GM04503 (cell line): ENCODE data around the gene UAP1L1.

Experiments used
- DNase-seq: peaks from one replicate; pipeline ENCODE4 v3.0.0-alpha.2; 2012; ENCODE audit warnings: low read depth

UAP1L1 gene

DNA sequence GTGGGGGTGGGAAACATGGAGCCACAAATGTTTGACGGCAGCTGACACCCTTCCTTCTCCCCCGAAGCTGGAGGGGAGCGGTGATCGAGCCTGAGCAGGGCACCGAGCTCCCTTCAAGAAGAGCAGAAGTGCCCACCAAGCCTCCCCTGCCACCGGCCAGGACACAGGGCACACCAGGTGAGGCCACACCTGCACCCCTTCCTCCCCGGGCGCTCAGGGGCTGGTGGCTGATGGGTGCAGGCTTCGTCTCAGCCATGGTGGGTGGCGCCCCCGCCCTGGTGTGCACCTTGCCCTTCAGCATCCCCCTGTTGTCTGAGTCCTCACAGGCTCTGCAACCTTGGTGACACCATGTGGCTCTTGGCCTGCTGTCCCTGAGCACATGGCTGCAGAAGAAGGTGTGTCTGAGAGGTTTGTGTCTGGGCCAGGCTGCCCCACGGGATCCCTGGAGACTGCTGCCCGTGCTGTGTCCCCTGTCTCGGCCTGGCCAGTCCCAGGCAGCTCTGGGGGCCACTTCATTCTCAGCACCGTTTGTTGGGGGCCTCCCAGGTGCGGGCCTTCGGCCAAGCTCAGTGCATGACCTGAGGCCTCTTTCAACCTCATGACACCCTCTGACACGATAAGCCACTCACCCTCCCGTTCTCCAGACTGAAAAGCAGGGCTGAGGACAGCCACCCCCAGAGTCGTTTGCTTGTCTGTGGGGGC lies 20.6 kb downstream of the UAP1L1 start:
- DNase-seq: no peak

DNA sequence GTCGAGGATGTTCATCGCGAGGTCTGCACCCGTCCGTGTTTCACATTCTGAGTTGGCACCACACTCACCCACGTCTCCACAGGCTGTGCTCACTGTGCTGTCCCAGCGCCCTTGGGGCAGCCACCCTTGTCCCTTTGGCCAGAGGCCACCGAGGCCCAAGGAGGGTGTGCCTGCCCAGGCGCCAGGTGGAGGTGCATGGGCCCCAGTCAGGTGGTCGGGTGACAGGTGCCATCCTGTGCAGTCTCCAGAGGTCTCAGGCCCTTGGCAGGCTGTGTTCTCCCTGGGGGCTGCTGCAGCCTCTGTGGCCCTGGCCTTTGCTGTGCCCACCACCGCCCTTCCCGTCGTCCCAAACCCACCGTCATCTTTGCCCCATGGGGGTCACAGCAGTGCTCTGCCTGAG lies 21.9 kb downstream of the UAP1L1 start:
- DNase-seq: no peak

DNA sequence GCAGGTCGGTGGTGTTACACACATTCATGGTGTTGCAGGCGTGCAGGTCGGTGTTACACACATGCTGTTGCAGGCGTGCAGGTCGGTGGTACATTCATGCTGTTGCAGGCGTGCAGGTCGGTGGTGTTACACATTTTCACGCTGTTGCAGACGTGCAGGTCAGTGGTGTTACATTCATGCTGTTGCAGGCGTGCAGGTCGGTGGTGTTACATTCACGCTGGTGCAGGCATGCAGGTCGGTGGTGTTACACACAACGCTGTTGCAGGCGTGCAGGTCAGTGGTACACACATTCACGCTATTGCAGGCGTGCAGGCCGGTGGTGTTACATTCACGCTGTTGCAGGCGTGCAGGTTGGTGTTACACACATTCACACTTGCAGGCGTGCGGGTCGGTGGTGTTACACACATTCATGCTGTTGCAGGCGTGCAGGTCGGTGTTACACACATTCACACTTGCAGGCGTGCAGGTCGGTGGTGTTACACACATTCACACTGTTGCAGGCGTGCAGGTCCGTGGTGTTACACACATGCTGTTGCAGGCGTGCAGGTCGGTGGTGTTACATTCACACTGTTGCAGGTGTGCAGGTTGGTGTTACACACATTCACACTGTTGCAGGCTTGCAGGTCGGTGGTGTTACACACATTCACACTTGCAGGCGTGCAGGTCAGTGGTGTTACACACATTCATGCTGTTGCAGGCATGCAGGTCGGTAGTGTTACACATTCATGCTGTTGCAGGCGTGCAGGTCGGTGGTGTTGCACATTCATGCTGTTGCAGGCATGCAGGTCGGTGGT lies 26.1 kb downstream of the UAP1L1 start:
- no peak for DNase-seq

DNA sequence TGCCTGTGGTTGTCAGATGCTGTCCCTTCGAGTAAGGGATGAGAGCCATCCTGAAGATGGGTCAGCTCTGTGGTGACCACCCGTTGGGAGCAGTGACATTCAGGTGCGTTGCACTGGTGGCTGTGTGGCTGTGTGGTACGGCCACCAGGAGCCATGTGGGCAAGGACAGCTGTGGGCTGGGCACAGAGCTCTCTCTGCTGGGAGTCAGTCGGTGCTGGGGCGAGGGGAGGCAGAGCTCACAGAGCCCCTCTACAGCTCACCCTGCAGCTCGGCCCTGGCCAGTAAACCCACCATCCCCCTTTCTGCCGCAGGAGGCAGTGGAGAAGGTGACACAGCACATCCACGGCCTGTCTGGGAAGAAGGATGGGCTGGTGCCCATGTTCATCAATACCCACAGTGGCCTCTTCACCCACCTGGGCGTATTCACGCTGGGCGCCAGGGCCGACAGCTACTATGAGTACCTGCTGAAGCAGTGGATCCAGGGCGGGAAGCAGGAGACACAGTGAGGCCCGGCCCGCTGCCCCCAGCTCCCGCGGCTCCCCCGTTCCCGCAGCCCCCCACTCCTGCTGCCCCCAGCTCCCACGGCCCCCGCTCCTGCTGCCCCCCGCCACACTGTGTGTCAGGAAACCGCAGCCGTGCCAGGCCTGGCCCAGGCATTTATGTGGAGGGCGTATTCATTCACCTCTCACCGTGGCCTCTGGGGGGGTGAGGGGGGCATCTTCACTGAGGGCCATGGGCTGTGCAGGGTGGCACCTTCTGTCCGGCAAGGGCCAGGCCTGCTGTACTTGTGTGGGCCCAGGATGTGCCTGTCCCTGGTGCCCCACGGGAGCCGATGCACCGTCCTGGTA lies 28.7 kb downstream of the UAP1L1 start:
- DNase-seq: no peak

DNA sequence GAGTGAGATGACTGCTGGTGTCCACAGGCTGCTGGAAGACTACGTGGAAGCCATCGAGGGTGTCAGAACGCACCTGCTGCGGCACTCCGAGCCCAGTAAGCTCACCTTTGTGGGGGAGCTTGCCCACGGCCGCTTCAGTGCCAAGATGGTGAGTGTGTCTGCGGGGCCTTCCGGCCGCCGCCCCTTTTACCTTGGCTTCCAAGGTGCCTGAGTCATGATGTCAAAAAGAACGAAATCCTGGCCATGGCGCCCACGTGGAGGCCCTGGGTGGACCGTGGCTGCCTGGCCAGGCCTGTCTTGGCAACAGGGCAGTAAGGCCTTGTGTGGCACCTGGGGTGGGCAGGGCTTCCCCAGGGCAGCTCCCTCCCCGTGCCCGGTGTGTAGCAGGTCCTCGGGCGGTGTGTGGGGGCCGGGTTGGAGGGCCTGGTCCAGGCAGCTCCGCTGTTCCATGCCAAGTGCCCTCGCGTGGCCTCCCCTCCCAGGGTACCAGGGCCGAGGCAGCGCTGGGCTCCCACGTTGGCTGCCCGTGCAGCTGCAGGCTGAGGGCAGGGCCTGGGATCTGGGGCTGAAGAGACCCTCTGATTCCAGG lies 29.4 kb downstream of the UAP1L1 start:
- no peak for DNase-seq

DNA sequence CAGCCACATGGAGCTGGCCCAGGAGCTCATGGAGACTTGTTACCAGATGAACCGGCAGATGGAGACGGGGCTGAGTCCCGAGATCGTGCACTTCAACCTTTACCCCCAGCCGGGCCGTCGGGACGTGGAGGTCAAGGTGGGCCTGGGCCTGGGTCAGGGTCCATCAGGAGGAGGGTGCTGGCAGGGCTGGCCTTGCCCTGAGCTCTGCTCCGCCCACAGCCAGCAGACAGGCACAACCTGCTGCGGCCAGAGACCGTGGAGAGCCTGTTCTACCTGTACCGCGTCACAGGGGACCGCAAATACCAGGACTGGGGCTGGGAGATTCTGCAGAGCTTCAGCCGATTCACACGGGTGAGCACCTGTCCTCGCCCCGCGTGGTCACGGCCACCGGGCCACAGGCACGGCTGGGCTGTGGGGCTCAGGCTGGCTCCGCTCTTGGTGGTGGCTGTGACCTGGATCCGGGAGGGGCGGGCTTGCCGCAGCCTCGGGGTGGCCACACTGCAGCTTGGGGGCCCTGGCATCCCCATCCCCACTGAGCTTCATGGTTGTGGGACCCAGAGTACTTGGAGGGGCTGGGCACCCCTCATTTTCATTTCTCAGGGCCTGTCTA lies 30.1 kb downstream of the UAP1L1 start:
- DNase-seq: no peak

DNA sequence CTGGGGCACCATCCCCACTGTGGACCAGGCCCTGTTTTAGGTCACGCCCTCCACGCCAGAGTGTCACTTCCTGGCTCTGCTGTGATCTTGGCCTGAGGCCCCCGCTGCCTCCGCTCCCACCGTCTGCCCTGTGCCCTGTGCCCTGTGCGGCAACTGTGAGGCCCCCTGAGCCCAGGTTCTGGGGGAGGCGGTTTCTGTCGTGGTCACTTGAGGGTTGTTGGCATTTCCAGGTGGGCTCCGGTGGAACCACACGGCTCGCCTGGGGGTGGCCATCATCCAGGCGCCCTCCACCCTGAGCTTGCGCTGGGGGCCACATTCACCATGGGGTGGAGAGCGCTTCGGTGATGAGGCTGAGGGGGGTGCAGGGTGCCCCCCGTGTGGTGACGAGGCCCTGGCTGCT lies 30.7 kb downstream of the UAP1L1 start:
- no peak for DNase-seq

DNA sequence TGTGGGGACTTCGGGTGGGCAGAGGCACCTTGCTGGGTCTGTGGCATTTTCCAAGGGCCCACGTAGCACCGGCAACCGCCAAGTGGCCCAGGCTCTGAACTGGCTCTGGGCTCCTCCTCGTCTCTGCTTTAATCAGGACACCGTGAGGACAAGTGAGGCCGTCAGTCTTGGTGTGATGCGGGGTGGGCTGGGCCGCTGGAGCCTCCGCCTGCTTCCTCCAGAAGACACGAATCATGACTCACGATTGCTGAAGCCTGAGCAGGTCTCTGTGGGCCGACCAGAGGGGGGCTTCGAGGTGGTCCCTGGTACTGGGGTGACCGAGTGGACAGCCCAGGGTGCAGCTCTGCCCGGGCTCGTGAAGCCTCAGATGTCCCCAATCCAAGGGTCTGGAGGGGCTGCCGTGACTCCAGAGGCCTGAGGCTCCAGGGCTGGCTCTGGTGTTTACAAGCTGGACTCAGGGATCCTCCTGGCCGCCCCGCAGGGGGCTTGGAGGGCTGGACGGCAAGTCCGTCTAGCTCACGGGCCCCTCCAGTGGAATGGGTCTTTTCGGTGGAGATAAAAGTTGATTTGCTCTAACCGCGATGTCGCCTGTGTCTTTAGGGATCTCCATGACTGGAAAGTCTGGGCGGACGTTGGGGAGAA lies 31.4 kb downstream of the UAP1L1 start:
- no peak for DNase-seq

DNA sequence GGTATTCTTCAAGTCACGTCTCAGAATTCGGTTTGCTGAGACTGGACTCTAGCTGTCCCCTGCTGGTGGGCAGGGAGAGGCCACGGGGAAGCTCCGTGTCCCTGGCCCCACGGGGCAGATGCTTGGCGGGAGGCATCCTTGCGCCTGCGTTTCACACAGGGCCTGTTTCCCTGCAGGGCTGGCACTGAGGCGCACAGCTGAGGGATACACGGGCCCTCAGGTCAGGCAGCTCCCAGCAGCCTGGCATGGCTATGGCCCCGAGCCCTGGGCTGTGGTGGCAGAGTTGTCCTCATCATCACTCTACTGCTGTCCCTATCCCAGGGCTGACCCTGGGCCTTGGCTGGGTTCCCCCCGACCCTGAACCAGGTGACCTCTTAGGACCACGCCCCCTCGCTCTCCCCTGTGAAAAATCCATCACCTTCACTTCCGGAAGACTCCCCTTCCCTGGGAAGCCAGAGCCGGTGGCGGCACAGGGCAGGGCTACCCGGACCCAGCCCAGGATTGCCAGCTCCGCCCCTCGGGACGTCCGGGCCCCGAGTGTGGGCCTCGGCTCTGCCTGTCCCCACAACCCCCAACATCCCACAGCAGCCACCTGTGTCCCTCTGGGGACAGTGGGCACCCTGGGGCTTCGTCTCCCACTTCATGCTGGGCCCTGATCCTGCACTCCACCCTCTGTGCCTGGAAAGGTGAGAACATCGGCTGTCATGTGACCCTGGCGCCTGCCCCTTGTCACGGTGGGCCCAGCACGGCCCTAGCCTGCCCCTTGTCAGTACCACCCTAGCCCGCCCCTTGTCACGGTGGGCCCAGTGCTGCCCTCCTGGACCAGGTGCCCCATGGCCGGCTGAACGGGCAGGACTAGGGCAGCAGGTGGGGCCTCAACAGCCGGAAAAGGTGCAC lies 32.2 kb downstream of the UAP1L1 start:
- DNase-seq: no peak

DNA sequence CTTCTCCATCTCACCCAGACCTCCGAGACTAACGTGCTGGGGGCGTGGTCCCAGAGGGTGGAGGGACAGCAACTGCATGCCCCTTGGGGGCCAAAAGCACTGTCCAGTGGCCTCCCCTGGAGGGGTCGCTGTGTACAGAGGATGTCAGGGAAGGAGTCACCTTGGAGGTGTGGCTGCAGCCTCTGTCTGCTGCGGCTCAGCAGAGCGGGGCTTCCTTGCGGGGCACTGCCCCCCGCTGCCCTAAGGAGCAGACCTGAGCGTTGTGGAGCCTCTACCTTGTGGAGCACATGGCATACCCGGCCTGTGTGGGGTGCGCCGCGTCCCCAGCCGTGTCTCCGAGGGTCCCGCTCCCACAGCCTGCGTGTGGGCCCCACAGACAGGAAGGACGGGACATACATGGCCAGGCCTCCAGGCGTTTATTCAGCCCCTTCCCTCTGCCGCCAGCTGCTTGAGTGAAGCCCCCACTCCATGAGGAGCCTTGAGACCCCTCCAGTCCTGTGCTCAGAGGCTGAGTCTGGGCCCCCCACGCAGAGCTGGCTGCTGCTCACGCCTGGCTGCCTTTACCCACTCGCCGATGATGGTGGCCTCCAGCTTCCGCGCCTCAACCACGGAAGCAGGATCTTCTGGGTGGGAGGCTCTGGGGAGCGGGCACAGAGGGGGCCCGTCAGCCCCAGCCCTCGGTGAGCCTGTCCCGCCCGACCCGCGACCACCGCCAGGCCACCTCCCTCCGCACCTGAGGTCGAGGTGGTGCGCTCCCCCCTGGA lies 33.0 kb downstream of the UAP1L1 start:
- no peak for DNase-seq

DNA sequence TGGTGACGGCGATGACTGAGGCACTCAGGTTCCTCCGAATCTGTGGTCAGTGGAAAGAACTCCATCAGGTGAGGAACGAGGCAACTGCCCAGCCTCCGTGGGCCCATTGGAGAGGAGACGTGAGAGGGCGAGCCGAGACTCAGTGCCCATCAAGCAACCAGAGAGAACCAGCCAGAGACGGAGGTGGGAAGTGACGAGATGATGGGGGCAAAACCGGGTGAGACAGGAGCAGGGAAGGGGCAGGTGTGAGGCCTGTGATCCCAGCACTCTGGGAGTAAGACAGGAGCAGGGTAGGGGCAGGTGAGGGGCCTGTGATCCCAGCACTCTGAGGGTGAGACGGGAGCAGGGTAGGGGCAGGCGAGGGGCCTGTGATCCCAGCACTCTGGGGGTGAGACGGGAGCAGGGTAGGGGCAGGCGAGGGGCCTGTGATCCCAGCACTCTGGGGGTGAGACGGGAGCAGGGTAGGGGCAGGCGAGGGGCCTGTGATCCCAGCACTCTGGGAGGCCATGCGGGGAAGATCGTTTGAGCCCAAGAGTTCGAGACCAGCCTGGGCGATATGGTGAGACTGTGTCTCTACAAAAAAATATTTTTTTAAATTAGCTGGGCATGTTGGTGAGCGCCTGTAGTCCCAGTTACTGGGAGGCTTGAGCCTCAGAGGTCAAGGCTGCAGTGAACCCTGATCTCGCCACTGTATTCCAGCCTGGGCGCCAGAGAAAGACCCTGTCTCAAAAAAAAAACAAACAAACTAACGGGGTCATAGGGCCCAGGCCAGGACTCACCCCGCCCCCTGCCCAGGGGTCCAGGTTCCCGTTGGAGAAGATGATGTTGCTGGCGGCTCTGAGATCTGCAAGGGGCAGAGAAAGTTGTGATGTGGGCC lies 33.8 kb downstream of the UAP1L1 start:
- DNase-seq: no peak

DNA sequence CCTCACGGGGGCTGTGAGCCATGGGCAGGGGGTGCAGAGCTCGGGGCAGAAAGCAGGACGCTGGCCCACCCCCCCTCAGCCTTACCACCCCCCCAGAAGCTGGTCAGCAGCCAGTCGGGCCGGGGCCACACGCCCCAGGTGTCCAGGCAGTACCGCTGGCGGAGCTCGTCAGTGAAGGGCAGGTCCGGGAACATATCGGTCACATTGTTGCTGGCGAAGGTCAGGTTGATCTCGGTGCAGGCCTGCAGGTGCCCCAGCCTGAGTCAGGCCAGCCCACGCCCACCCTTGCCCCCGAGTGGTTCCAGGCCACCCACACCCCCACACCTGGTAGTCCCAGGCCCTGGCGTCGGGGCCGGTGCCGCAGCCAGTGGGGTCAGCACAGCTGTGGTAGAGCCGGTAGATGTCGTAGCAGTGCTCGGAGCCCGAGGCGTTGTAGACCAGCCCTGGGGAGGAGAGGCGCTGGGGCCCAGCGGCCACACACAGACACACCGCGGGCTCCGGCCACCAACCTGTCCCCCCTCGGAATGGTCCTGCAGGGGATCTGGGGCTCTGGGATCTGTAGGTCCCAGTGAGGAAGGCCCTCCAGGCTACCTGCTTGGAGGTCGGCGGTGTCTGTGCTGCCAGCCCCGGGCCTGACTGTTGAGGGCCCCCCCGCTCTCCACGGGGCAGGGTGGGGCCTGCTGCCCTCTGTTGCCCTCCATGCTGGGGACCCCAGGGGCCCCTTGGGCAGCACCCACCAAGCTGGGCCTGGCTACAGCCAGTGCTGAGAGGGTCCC lies 34.7 kb downstream of the UAP1L1 start:
- DNase-seq: no peak

DNA sequence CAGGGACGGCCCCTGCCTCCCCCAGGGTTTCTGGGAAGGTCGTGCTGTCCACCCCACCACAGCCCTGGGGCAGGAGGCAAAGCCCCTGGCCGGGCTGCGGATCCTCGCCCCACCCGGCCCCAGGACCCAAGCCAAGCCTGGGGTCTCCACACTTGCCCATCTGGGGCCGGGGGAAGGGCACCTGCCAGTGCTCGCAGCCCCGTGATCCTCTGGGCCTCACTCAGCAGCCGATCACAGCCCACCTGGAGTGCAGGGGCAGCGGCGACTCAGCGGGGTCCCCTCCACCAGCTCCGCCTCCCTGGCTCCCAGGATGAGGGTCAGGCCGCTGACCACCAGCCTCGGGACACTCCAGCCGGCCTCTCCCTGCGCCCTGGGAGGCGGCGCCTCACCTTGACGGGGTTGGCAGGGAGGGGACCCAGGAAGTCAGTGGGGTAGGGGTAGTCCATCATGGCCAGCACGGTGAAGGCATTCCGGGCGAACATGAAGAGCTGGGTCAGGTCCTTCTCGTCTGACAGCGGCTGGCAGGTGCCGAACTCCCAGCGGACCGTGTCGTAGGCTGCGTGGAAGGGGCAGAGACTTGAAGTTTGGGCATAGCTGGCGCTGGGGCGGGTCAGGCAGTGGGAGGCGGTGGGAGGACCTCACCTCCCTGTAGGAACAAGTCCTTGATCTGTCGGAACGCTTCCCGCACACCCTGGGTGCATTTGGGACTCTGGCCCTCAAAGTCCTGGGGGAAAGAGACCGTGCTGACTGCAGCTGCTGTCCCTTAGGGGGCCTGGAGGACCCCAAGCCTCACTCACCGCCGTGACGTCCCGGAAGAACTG lies 35.5 kb downstream of the UAP1L1 start:
- DNase-seq: no peak

DNA sequence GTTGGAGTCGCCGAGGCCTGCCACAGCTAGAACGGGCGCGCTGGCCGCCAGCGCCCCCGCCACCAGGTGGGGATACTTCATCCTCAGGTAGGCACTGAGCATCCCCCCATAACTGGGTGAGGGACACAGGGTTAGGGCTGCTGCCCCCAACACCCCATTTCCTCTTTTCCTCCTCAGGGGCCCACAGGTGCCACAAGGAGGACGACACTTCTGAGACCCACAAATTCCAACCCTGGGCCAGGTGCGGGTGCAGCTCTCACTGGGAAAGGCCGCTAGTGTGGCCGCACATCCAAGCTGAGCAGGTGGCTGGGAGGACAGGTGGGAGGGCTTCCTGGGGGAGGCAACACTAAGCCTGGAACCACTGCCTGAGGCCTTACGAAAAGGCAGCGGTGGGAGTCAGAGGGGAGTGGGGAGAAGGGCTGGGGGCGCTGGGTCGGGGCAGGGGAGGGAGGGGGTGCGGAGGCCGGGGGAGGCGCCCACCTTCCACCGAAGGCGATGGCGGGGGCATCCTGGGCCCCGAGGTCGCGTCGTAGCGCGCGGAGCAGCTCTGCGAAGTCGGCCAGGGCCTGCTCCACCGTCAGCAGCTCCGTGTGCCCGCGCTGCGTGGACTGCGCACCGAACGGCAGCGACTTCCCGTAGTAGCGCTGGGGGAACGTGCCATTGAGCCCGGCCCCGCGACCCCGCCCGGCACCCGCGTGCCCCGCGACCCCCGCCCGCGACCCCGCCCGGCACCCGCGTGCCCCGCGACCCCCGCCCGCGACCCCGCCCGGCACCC lies 36.3 kb downstream of the UAP1L1 start:
- DNase-seq: no peak

DNA sequence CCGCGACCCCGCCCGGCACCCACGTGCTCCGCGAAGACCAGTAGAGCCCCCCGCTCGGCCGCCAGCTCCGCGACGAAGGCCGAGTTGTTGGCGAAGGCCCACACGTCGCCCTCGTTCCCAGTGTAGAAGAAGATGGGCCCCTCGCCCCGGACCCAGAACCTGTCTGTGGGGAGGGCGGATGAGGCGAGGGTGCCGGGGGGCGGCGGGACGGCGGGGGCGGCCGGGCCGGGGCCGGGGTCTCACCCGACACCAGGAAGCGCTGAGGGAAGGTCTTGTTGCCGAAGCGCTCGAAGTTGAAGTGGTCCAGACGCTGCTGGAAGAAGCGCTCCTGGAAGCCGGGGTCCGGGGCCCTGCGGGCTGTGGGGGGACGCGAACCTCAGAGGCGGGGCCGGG lies 36.9 kb downstream of the UAP1L1 start:
- DNase-seq: no peak
